H9 (cell line): Measurements from ENCODE around the gene LRIG1. TPM values are rescaled to one million over a fixed set of nuclear protein-coding genes. Genes with fewer than 3 reads are reported as not detected.
A peak's percentile ranks its signal among the peaks of the same experiment; 100 is the strongest.

Source experiments
- DNase-seq: peaks from one replicate; pipeline ENCODE4 v3.0.0-alpha.2; 2017
- H2AFZ ChIP-seq: one replicate; pipeline ENCODE4 v1.6.1; 2013; ENCODE audit warnings: mild to moderate bottlenecking, low read length, control low read depth, moderate library complexity
- H2AK5ac ChIP-seq: 2 replicates; pipeline ENCODE4 v1.6.1; 2013; ENCODE audit warnings: low read length, control low read depth, mixed read lengths; ENCODE audit not compliant: insufficient read length
- H2BK120ac ChIP-seq: one replicate; pipeline ENCODE4 v1.6.1; 2013; ENCODE audit warnings: low read depth, mild to moderate bottlenecking, low read length, control low read depth, inconsistent platforms; ENCODE audit not compliant: poor library complexity, severe bottlenecking
- H2BK12ac ChIP-seq: 2 replicates; pipeline ENCODE4 v1.6.1; 2013; ENCODE audit warnings: low read length, control low read depth, mixed read lengths, low read depth; ENCODE audit not compliant: insufficient read length
- H2BK15ac ChIP-seq: 2 replicates; pipeline ENCODE4 v1.6.1; 2013; ENCODE audit warnings: low read depth, low read length, control low read depth
- H2BK20ac ChIP-seq: one replicate; pipeline ENCODE4 v1.6.1; 2013; ENCODE audit warnings: low read depth, mild to moderate bottlenecking, low read length, control low read depth, inconsistent platforms; ENCODE audit not compliant: poor library complexity, severe bottlenecking
- H2BK5ac ChIP-seq: 2 replicates; pipeline ENCODE4 v1.6.1; 2013; ENCODE audit warnings: low read length, control low read depth, mixed read lengths; ENCODE audit not compliant: insufficient read length
- H3K14ac ChIP-seq: 2 replicates; pipeline ENCODE4 v1.6.1; 2013; ENCODE audit warnings: low read length, control low read depth; ENCODE audit not compliant: insufficient read depth
- H3K18ac ChIP-seq: 2 replicates; pipeline ENCODE4 v1.6.1; 2013; ENCODE audit warnings: low read depth, mild to moderate bottlenecking, mixed read lengths, low read length, control low read depth; ENCODE audit not compliant: insufficient read length
- H3K23ac ChIP-seq: 2 replicates; pipeline ENCODE4 v1.6.1; 2013; ENCODE audit warnings: low read length, control low read depth, mixed read lengths, low read depth; ENCODE audit not compliant: insufficient read length
- H3K23me2 ChIP-seq: 2 replicates; pipeline ENCODE4 v1.6.1; 2013; ENCODE audit warnings: low read depth, mild to moderate bottlenecking, mixed read lengths, low read length, control low read depth; ENCODE audit not compliant: insufficient read length, poor library complexity, severe bottlenecking
- H3K27ac ChIP-seq: 2 replicates; pipeline ENCODE4 v1.5.1; 2013; ENCODE audit warnings: low read length, control low read depth, mixed read lengths, low read depth; ENCODE audit not compliant: insufficient read length
- H3K27me3 ChIP-seq: 2 replicates; pipeline ENCODE4 v1.6.1; 2013; ENCODE audit warnings: low read length, control low read depth, inconsistent platforms; ENCODE audit not compliant: insufficient read depth
- H3K4ac ChIP-seq: 2 replicates; pipeline ENCODE4 v1.6.1; 2013; ENCODE audit warnings: low read depth, mild to moderate bottlenecking, control low read depth, inconsistent platforms, low read length, moderate library complexity
- H3K4me1 ChIP-seq: 2 replicates; pipeline ENCODE4 v1.6.1; 2013; ENCODE audit warnings: low read length, control low read depth, inconsistent platforms; ENCODE audit not compliant: insufficient read depth
- H3K4me2 ChIP-seq: 2 replicates; pipeline ENCODE4 v1.6.1; 2013; ENCODE audit warnings: low read length, control low read depth, mixed read lengths; ENCODE audit not compliant: insufficient read length, insufficient read depth
- H3K56ac ChIP-seq: 2 replicates; pipeline ENCODE4 v1.6.1; 2013; ENCODE audit warnings: low read depth, mild to moderate bottlenecking, mixed read lengths, low read length, control low read depth; ENCODE audit not compliant: insufficient read length
- H3K79me1 ChIP-seq: 2 replicates; pipeline ENCODE4 v1.6.1; 2013; ENCODE audit warnings: low read depth, mild to moderate bottlenecking, moderate library complexity, low read length, control low read depth, inconsistent platforms; ENCODE audit not compliant: insufficient read depth, poor library complexity, severe bottlenecking
- H3K79me2 ChIP-seq: 2 replicates; pipeline ENCODE4 v1.6.1; 2013; ENCODE audit warnings: low read length, control low read depth, inconsistent platforms; ENCODE audit not compliant: insufficient read depth
- H3K9ac ChIP-seq: 2 replicates; pipeline ENCODE4 v1.6.1; 2013; ENCODE audit warnings: low read length, control low read depth, mixed read lengths; ENCODE audit not compliant: insufficient read length; ENCODE audit errors: extremely low read depth
- H3K9me3 ChIP-seq: one replicate; pipeline ENCODE4 v1.6.1; 2013; ENCODE audit warnings: low read depth, low read length, inconsistent platforms; ENCODE audit not compliant: control insufficient read depth
- H3T11ph ChIP-seq: one replicate; pipeline ENCODE4 v1.6.1; 2013; ENCODE audit warnings: mild to moderate bottlenecking, low read length, control low read depth, inconsistent platforms
- H4K20me1 ChIP-seq: one replicate; pipeline ENCODE4 v1.6.1; 2013; ENCODE audit not compliant: control insufficient read depth, insufficient read length, insufficient read depth
- H4K5ac ChIP-seq: 2 replicates; pipeline ENCODE4 v1.6.1; 2013; ENCODE audit warnings: low read depth, mild to moderate bottlenecking, mixed read lengths, low read length, control low read depth; ENCODE audit not compliant: insufficient read length
- H4K8ac ChIP-seq: replicated peaks from 2 replicates; pipeline ENCODE4 v1.6.1; 2013; ENCODE audit warnings: low read length, control low read depth, mixed read lengths, low read depth; ENCODE audit not compliant: insufficient read length
- H4K91ac ChIP-seq: 2 replicates; pipeline ENCODE4 v1.6.1; 2013; ENCODE audit warnings: low read depth, mild to moderate bottlenecking, moderate library complexity, mixed read lengths, low read length, control low read depth; ENCODE audit not compliant: insufficient read length
- H3K27ac Mint-ChIP-seq, 3 experiments: 2 replicates in 2 of 3; 3 replicates in 1 of 3; pipeline ENCODE4 v1.8.0; 2020 to 2021; ENCODE audit warnings: mixed read lengths in 3 of 3, mild to moderate bottlenecking in 1 of 3, moderate library complexity in 1 of 3
- H3K27me3 Mint-ChIP-seq: 2 replicates; pipeline ENCODE4 v1.8.0; 2021; ENCODE audit warnings: low read depth, mild to moderate bottlenecking, moderate library complexity, mixed read lengths
- H3K36me3 Mint-ChIP-seq, 3 experiments: 2 replicates in 2 of 3; 3 replicates in 1 of 3; pipeline ENCODE4 v1.8.0; 2020 to 2021; ENCODE audit warnings: low read depth in 3 of 3, mixed read lengths in 3 of 3; ENCODE audit not compliant: insufficient read depth in 1 of 3
- H3K4me1 Mint-ChIP-seq, 2 experiments: 2 replicates each; pipeline ENCODE4 v1.8.0; 2020; ENCODE audit warnings: mixed read lengths in 2 of 2
- H3K4me3 Mint-ChIP-seq, 2 experiments: 2 replicates in 1 of 2; 3 replicates in 1 of 2; pipeline ENCODE4 v1.8.0; 2020 to 2021; ENCODE audit warnings: mild to moderate bottlenecking in 2 of 2, mixed read lengths in 2 of 2, moderate library complexity in 1 of 2
- H3K9me3 Mint-ChIP-seq, 2 experiments: 2 replicates in 1 of 2; 3 replicates in 1 of 2; pipeline ENCODE4 v1.8.0; 2020; ENCODE audit warnings: mild to moderate bottlenecking in 2 of 2, mixed read lengths in 2 of 2, moderate library complexity in 1 of 2
- CTCF ChIP-seq: fragments of 200-600 bp; sonication (generic); conservative IDR thresholded peaks from 3 replicates; pipeline ENCODE4 v1.8.0; 2021; ENCODE audit warnings: antibody characterized with exemption, mild to moderate bottlenecking
- WGBS: extraction: QIAGEN DNeasy Blood & Tissue Kit; methylation state at CpG from one replicate; pipeline ENCODE4 v1.1.7; 2013; ENCODE audit warnings: missing lambda C conversion rate, low lambda C conversion rate, mixed read lengths; ENCODE audit not compliant: insufficient read length; ENCODE audit errors: extremely low coverage; 5-methylcytosine and 5-hydroxymethylcytosine counted together
- total RNA-seq: library from RNA; stranded (reverse); gene quantifications from 2 replicates; pipeline ENCODE4 v1.2.1, GENCODE V29; 2021

Gene LRIG1
- total RNA-seq, 1 experiment from 2014 or later: 70.3 TPM

DNA sequence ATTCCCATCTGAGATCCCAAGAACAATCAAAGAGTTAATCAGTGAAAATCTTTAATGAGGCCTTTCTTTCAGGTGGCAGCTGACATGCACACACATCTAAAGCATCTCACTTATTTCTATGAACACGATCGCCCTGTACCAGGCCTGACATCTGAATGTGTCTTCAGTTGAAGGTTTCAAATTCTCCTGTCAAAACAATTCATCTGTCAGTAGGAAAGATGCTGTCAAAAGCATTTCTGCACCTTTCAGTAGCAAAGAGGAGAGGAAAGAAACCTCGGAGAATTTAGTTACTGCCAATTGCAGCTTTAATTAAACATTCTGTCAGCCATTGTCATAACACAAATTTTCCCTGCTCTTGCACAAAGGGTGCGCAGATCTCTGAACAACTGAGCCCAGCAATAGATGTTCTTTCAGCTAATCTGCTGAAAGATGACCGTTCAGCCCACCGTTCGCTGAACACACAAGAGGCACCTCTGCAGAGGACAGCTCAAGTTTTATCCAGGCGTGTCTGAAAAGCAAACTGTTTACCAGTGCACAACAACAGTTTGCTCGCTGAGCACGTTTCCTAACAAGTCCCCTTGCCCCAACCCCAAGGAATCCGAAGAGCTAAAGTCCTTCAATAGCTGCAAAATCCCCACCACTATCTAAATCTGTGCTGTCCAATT, 34.1 kb downstream of the LRIG1 start:
- no peak overlapping the region for H2BK120ac ChIP-seq
- H2AK5ac ChIP-seq: no peak overlapping the region
- peaks cover 12% of the 10 kb centered on the region for H3K79me1 ChIP-seq
- H2BK20ac ChIP-seq: no peak overlapping the region
- no peak overlapping the region for H2BK12ac ChIP-seq
- DNase-seq: no peak
- H4K5ac ChIP-seq: no peak overlapping the region
- Mint-ChIP-seq H3K9me3 (no peaks in the 10 kb centered on the region), H3K4me1 (peaks cover 55 to 57% of the 10 kb centered on the region in 2 experiments), H3K4me3 (no peak overlapping the region), H3K27me3 (no peaks in the 10 kb centered on the region), H3K27ac (peak overlapping the region in 1 of 3 experiments; percentile 56; a peak in 1 of 7 replicates), H3K36me3 (peaks cover 8 to 19% (median 11%) of the 10 kb centered on the region in 3 experiments; a peak in 6 of 7 replicates)
- H2AFZ ChIP-seq: no peak overlapping the region
- WGBS: no CpG with 5 or more reads among the region's 11 CpGs
- no peak overlapping the region for H3K27ac ChIP-seq
- peaks cover 14% of the 10 kb centered on the region; the same call in 1 of the 2 replicates for H3K4me1 ChIP-seq
- no peaks in the 10 kb centered on the region for H3K23me2 ChIP-seq
- no peak overlapping the region for H3K4me2 ChIP-seq
- no peak overlapping the region for H3K18ac ChIP-seq
- H3K79me2 ChIP-seq: peaks cover 63% of the 10 kb centered on the region
- H3K9ac ChIP-seq: no peak overlapping the region
- no peak overlapping the region for H3K14ac ChIP-seq
- no peaks in the 10 kb centered on the region for H3K27me3 ChIP-seq
- no peak overlapping the region for H4K91ac ChIP-seq
- no peak overlapping the region for H3K23ac ChIP-seq
- no peaks in the 10 kb centered on the region for H4K20me1 ChIP-seq
- H3T11ph ChIP-seq: no peak overlapping the region
- no peak overlapping the region for H2BK15ac ChIP-seq
- no peak overlapping the region for H3K4ac ChIP-seq
- TF ChIP-seq CTCF: no peak
- no peak overlapping the region for H3K56ac ChIP-seq
- H3K9me3 ChIP-seq: no peaks in the 10 kb centered on the region
- H4K8ac ChIP-seq: no peak overlapping the region
- H2BK5ac ChIP-seq: no peak overlapping the region
